IPS-NIHi11 (cell line): ENCODE measurements around the gene BATF.
A peak's percentile ranks its signal among the peaks of the same experiment; 100 is the strongest.

Source experiments
- DNase-seq: peaks from one replicate; pipeline ENCODE4 v3.0.0; 2012; ENCODE audit warnings: mixed read lengths, low spot score

Gene BATF

GRCh38 chr14:75562089-75562488 is 39.8 kb downstream of the BATF start:
- DNase-seq, result no peak

GRCh38 chr14:75562489-75562888 is 40.2 kb downstream of the BATF start:
- no peak for DNase-seq

DNA sequence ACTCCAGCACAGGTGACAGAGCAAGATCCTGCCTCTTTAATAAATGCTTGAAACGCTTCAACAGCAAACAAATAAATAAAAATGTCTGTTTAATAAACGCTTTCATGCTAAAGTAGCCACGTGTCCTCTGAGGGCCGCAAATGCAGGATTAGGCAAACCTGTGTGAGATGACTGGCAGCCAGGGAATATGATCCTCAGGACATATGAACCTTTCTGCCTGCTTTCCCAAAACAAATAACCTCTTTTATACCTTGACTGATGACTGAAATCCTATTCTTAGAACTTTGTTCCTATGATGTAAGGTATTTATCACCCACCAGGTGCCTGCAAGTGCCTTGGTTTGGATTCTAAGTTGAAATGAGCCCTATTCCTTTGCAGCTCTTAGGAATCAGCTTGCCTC is 41.7 kb downstream of the BATF start:
- DNase-seq, result no peak

DNA sequence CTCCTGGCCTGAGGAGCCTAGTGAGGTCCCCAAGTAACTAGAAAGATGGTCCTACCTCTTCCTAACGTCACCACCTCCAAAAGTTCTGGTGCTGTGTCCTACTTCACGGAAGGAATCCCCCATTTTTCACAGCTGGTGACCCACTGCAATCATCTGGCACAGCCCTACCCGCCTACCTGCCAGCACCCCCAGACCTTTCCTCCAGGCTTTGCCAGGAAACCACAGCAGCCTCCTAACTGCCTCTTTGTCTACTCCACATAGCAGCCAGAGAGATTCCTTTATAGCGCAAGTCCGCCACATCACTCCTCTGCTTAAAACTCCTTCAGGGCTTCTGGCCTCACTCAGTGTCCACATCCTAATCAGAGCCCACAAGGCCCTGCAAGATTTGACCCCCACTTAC is 42.8 kb downstream of the BATF start:
- no peak for DNase-seq

DNA sequence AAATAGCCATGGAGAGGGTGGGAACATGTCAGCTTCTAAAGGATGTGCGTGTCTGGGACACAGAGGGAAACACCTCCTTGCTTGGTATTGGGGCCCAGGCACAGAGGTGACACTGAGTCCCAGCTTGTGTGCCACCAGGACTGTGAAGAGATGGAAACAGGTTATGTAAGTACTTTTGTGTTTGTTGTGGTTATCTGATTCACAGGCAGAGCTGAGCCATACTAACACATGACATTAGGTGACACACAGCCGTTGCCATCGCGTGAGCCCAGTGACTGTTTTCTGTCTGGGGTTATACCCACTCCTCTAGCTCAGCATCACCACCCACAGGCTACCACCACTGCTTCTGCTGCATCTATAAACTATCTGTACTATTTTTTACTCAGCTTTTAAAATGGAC is 44.1 kb downstream of the BATF start:
- DNase-seq, result no peak

GRCh38 chr14:75566752-75567151 is 44.5 kb downstream of the BATF start:
- no peak for DNase-seq

DNA sequence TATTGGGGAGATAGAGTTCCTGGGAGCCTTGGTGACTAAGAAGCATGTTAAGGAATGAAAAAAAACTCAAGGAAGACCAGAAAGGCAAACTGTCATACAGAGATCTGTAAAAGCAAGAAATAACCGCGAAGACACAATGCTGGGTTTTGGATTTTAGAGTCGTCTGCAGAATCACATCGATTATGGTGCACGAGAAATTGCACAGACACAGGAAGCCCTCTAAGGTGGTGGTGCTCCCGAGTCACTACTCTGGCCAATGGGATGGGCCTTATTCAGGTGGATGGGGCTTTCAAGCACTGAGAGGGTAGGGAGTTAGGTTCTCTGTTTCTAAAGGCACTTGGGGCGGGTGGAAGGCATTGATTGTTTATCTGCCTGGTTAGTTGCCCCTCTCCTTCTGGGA is 45.9 kb downstream of the BATF start:
- no peak for DNase-seq

DNA sequence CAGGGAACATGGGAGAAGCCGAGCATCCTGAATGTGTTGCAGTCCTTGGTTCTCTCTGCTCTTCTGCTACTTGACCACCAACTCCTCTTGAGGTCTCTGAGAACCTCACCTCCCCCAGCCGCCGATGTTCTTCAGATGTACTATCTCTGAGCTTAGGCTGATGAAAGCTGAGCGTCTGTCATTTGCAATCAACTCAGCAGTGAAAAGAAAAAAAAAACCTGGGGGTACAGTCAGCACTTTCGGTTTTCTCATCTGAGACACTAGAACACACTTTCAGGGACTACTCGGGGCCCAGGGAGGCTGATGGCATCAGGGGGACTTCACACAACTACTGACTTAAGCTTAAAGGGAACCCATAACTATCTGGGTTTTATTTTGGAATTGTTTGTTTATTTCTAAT is 46.5 kb downstream of the BATF start:
- DNase-seq, result no peak

- no peak for DNase-seq
These were observed 48.5 kb downstream of the BATF start for GRCh38 chr14:75570797-75571196.

DNA sequence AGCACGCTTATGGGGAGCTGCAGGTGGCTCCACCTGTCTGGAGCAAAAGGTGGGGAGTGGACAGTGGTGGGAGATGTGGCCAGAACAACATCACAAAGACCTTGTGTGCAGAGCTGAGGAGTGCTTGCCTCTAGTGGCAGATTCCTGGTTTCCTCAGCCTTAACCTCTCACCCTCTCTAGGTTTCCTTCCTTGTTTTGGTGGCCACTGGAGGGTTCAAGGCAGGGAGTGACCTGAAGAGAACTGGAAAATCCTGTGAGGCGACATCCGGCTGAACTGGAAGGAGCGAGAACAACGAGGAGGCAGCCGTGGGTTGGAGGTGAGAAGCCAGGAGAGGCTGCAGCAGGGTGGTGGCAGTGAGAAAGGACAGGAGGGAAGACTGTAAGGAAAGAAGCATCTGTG is 49.8 kb downstream of the BATF start:
- DNase-seq, result no peak

DNA sequence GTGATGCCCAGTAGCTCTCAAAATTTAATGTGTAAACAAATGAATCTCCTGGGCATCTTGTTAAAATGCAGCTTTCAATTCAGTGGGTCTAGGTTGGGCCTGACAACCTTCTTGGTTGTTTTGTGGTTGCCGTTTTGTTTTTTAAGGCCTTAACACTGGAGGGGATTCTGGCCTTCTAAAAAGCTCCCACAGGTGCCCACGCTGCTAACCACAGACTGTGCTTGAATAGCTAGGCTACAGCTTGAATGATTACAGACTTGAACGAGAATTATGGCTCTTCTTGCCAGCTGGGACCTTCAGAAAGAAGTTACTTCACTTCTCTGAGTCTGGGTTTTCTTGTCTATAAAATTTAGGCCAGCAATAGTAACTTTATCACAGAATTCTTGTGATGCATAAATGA is 54.8 kb downstream of the BATF start:
- DNase-seq, result no peak

GRCh38 chr14:75577729-75578101 is 55.4 kb downstream of the BATF start:
- DNase-seq, result peak; percentile 92

GRCh38 chr14:75578102-75578785 is 56.0 kb downstream of the BATF start, which contains the start of gene FLVCR2:
Gene FLVCR2 (plus strand): TSS chr14:75578620. CDS start chr14:75578973, 353 bp downstream.
- peak; percentile 92 for DNase-seq

GRCh38 chr14:75578786-75579337 is 56.6 kb downstream of the BATF start:
- DNase-seq, result peak; percentile 53

GRCh38 chr14:75579338-75579864 is 57.1 kb downstream of the BATF start:
- DNase-seq, result no peak

DNA sequence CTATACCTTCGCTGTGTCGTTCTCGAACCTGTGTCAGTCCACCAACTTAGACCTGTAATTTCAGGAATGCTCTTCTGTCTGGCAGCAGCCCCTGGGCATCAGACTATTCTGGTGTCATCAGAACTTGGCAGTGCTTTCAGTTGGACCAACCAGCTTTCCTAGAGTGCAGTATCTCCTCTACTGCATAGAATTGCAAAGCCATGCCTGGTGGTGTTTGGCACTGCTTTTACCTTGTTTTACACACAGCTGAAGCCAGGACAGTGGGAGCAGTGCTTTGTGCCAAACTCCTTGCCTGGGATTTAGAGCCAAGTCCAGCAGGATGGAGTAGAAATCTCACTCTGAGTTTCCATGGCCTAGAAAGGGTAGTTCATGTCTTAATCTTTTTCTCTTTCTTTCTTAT is 57.6 kb downstream of the BATF start:
- no peak for DNase-seq

- no peak for DNase-seq
These were observed 65.1 kb downstream of the BATF start for GRCh38 chr14:75587388-75587787.

- no peak for DNase-seq
These were observed 67.7 kb downstream of the BATF start for GRCh38 chr14:75589931-75590330.

DNA sequence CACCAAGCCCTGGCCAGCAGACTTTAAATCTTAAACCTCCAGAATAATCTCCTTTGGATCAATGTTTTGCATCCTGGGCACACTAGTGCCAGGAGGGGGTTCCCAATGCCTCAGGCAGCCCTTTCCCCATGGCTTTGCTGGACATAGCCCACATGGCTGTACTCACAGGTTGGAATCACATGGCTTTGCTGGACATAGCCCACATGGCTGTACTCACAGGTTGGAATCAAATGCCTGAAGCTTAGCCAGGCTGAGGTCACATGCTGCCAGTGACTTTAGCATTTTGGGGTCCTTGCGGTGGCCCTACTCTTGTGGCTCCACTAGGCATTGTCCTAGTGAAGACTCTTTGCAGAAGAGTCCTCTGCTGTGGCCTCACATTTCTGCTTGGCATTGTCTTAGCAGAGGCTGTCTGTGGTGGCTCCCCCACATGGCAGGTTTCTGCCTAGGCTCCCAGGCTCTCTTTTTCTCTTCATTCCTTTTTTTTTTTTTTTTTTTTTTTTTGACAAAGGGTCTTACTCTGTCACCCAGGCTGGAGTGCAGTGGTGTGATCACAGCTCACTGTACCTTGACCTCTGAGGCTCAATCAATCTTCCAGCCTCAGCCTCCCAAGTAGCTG is 69.2 kb downstream of the BATF start:
- peak; percentile 27 for DNase-seq

DNA sequence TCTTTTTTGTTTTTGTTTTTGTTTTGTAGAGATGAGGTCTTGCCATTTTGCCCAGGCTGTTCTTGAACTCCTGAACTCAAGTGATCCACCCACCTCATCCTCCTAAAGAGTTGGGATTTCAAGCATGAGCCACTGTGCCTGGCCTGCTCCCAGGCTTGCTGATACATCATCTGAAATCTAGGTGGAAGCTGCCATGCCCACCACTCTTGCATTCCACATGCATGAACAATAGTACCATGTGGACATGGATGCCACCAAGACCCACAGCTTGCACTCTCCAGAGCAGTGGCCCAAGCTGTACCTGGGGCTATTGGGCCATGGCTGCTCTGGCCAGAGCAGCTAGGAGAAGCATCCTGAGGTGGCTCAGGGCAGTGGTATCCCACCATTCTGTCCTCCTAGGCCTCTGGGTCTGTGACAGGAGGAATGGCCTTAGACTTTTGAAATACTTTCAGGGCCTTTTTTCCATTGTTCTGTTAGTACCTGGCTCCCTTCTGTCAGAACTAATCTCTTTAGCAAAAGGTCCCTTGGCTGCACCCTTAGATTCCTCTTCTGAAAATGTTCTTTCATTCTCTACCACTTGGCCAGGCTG is 69.8 kb downstream of the BATF start:
- no peak for DNase-seq

GRCh38 chr14:75595226-75595625 is 73.0 kb downstream of the BATF start:
- no peak for DNase-seq
